GM19463 (cell line): Measurements from ENCODE around the gene SLC35E3.

Experiments
- ATAC-seq: cut with Tn5 transposase; IDR thresholded peaks from one replicate; pipeline ENCODE4 v1.9.1; 2021; ENCODE audit warnings: mild to moderate bottlenecking, moderate library complexity; ENCODE audit not compliant: unreplicated experiment

SLC35E3 gene

GRCh38 chr12:68768431-68768939, 22.5 kb downstream of the SLC35E3 start:
- ATAC-seq: no peak

DNA sequence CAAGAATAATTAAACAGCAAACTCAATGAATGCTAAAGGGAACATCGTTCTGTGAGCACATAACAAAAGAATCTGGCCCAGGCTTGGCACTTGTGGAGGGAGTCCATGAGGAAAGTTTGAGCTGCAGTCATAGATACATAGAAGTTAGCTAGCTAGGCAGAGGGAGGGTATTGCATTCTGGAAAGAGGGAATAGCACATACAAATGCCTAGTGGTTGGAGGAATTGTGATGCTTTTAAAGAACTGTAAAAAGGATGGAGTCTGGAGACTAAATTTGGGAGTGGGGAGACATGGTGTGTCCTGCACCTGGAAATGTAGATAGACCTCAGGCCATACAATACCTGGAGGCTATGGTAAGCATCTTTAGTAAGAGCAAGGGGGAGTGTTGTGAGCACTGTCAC, 24.0 kb downstream of the SLC35E3 start:
- no peak for ATAC-seq

DNA sequence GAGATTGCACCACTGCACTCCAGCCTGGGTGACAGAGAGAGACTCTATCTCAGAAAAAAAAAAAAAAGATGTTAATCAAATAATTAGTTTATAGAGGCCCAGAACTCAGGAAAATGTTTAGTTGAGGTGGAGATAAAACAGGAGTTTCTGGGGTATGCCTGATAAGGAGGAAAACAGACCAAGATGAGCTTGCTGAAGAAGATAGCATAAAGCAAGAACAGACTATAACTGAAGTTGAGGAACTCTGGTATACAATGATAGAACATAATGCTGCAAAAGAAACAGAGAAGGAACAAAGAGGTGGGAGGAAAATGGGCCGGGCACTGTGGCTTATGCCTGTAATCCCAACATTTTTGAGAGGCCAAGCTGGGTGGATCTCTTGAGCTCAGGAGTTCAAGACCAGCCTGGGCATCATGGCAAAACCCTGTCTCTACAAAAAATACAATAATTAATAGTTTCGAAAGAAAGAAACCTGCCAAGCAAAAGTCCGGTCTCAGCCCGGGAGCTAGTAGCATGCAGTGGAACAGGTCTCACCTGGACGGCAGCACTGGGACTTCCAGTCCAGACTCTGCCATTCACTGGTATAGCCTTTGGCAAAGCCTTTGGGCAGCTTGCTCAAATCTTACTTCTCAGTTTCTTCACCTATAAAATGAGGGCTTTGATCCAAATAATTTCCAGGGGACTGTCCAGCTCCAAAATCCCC, 25.4 kb downstream of the SLC35E3 start:
- ATAC-seq: no peak

- peak; percentile 71 for ATAC-seq
These were observed 26.7 kb downstream of the SLC35E3 start for GRCh38 chr12:68772714-68773113.

GRCh38 chr12:68773582-68773981, 27.6 kb downstream of the SLC35E3 start:
- ATAC-seq: no peak

DNA sequence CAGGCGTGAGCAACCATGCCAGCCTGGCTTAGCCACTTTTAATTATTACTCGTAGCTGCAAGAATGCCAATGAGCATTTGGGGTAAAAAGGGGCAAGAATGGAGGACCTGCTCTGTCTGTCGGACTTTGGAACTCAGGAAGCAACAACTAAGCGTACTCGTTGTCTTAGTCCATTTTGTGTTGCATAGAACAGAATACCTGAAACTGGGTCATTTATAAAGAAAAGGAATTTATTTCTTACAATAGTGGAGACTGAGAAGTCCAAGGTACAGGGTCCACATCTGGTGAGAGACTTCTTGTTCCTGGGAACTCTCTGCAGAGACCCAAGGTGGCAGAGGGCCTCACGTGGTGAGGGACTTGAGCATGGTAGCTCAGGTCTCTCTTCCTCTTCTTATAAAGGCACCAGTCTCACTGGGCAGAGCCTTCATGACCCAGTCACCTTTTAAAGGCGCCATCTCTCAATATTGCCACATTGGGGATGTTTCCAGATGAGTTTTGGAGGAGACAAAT, 29.2 kb downstream of the SLC35E3 start:
- ATAC-seq: no peak

DNA sequence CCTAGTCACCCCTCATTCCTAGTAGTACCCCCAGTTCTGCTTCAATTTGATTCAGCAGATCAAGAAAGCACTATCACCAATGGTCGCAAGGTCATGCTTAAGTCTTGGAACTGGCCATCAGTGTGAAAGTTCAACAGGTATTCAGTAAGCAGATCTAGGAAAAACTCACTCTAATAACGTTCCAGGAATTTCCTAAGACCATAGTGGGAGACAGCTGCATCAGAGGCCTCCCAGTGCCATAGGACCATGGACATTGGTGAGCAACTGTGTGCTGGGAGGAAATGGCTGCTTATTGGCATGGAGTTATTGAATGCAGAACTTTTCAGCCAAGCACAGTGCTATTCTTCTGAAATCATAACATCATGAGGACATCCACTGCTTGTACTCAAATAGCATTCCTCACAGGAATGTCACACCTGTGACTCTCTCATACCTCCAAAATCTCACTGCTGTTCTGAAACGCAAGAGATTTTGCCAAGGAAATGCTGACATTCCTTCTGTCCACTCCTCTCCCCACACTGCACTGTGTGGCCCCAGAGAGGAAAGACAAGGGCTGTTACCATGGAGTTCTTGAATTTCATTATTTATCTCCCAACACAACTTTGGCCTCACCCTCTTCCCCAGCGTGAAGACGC, 31.1 kb downstream of the SLC35E3 start:
- no peak for ATAC-seq

GRCh38 chr12:68779280-68779679, 33.3 kb downstream of the SLC35E3 start:
- ATAC-seq: no peak

DNA sequence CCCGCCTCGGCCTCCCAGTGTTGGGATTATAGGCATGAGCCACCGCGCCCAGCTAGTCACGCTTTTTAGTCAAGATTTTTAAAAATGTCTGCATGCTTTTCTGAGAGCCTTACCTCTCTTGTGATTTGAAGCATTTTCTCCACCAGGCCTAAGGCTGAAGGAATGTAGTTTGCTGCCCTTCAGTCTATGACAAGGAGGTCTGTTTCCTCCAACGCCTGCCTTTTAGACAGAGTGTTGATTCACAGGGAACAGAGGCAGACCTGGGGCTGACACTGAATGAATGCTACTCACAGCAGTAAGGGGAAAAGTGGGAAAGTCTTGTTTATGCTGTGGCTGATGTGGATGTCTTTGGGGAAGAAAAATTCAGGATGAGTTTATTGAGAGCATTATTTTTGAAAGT, 34.8 kb downstream of the SLC35E3 start:
- no peak for ATAC-seq

GRCh38 chr12:68781728-68782127, 35.8 kb downstream of the SLC35E3 start:
- no peak for ATAC-seq

- no peak for ATAC-seq
These were observed 38.0 kb downstream of the SLC35E3 start for GRCh38 chr12:68784015-68784414.

DNA sequence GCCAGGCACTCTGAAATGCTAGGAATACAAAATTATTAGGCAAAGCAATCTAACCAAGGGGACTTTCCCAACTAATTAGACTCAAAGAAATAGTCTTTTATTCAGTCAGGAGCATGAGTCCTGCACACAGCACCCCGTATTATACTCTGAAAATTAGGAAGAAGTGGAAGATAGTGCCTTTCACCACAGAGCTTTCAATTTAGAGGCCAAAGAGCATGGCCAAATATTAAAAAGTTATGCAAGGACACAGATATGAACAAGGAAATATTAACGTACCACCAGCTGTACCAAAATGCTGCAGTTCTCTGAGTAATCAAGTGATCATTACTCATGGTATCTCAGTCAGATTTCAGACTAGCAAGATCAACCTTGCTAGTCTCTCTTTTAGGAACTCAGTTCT, 39.4 kb downstream of the SLC35E3 start:
- no peak for ATAC-seq

DNA sequence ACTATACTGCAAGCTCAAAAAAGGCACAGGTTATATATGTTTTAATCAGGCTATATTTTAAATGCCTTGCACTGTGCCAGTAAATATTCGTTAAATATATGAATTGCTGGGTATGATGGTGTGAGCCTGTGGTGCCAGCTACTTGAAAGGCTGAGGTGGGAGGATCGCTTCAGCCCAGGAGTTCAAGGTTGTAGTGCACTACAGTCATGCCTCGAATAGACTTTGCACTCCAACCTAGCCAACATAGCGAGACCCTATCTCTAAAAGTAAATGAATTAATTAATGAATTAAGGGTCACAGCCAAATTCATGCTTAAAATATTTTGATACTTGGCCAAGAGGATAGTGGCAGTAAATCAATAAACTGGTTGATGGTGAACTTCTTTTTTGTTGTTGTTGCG, 39.8 kb downstream of the SLC35E3 start:
- ATAC-seq: no peak

DNA sequence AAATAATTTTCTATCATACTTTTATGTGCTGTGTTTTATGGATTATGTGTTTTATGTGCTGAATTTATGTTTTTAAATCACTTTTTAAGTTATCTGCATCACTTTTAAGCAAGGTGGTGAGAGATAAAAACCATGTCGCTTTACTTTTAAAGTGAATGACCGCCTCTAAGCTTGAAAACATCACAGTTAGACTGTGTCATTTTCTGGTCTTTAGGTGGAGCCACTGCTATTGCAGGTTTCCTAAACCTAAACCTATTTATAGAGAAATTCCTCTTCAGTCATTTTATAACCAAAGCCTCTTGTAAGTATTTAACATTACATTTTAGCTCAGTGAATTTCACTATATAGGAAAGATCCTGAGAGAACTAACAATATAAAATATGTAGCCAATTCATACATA, 41.0 kb downstream of the SLC35E3 start:
- ATAC-seq: peak; percentile 20

GRCh38 chr12:68788554-68789143, 42.7 kb downstream of the SLC35E3 start:
- ATAC-seq: no peak

- ATAC-seq: no peak
These were observed 43.3 kb downstream of the SLC35E3 start for GRCh38 chr12:68789144-68789878.

DNA sequence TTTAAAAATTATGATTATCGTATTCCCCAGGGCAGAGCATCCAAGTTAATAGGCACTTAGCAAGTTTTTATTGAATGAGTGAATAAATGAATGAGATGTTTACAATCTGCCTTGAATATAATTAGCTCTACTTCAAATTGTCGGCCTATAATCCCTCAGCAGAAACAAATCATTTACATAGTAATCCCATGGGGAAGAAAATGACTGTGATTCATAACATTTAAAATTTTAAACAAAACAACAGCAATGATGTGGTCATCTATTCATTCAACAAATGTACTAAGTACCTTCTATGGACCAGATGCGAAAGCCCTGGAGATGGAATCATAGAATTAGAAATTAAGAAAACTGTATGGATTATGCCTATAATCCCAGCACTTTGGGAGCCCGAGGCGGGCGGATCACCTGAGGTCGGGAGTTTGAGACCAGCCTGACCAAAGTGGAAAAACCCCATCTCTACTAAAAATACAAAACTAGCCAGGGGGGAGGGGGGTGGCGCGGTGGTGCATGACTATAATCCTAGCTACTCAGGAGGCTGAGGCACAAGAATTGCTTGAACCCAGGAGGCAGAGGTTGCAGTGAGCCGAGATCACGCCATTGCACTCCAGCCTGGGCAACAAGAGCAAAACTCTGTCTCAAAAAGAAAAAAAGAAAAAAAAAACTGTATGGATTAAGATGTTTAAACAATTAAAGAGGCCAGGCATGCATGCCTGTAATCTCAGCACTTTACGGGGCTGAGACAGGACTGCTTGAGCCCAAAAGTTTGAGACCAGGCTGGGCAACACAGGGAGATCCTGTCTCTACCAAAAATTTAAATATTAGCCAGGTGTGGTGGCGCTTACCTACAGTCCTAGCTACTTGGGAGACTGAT, 44.3 kb downstream of the SLC35E3 start:
- ATAC-seq: no peak

- no peak for ATAC-seq
These were observed 44.9 kb downstream of the SLC35E3 start for GRCh38 chr12:68790952-68791234.

DNA sequence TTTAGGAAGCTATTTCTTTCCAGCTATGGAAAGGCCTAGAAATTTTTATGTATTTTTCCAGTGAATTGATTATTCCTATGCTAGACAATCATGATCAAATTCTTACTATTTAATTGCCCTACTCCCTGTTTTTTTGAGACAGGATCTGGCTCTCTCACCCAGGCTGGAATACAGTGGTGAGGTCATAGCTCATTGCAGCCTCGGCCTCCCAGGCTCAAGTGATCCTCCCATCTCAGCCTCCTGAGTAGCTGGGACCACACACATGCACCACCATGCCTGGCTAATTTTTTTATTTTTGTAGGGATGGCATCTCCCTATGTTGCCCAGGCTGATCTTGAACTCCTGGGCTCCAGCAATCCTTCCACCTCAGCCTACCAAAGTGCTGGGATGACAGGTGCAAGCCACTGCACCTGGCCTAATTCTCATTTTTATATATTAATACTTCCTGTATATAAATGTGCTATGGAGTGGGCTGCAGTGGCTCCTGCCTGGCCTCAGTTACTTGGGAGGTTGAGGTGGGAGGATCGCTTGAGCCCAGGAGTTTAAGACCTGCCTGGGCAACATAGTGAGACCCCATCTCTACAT, 46.0 kb downstream of the SLC35E3 start:
- ATAC-seq: no peak

GRCh38 chr12:68792952-68793351, 47.0 kb downstream of the SLC35E3 start:
- peak; percentile 78 for ATAC-seq
